Right renal cortex interstitium (tissue), 3 donors: ENCODE results near the gene C1QTNF4. TPM values are rescaled to one million over a fixed set of nuclear protein-coding genes. Genes with fewer than 3 reads are reported as not detected.

ENCODE experiments used
- DNase-seq, 3 donors: peaks; one replicate each; pipeline ENCODE4 v3.0.0-alpha.2; 2013; ENCODE audit warnings: low read depth in 3 of 3, low spot score in 2 of 3
- polyA plus RNA-seq, 3 donors: library from polyadenylated mRNA; unstranded; fragments of 120-200 nt; gene quantifications; one replicate each; pipeline ENCODE4 v1.2.1, GENCODE V29; 2013; ENCODE audit not compliant: insufficient read length in 3 of 3

C1QTNF4 gene
- polyA plus RNA-seq, 3 donors: 4.5 to 6.3 (median 5.3) TPM

DNA sequence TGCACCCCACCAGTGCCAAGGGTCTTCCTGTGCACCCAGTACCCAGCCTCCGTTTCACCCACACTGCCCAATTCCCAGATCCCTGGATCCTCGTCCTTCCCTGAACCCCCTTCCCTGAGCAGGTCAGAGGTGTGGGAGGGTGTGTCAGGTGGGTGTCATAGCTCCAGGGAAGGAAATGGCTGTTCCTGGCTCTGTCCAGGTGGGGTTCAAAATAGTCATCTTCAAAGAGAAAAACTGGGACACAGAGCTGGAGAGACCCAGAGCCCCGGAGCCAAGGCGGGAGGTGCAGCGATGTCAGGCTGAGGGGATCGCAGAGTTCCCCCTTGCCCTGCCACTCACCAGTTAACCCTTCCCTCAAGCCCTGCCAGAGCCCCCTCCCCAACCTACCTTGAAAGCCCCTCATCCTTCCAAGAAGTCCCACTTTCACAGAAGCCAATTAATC, 698 bp downstream of the C1QTNF4 start:
- no peak for DNase-seq

- no peak for DNase-seq
These were observed 1.2 kb downstream of the C1QTNF4 start for GRCh38 chr11:47592970-47593369.

DNA sequence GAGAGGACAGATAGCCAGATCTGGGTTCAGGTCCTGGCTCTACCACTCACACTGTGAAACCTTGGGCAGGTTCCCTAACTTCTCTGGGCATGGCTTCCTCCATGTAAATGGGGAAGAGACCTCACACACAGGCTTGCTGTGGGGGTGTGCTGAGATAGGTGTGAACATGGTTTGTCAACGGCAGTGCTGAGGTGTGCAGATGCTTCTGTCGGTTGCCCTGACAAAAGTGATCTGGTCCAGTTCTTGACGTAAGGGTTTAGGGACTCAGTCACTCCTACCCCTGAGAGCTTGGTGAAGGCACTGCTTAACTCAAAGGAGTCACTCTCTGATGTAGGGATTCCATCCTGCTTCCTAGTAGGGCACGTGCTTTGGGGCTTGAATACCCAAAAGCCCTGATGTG, 2.0 kb downstream of the C1QTNF4 start:
- no peak for DNase-seq

- DNase-seq: no peak
These were observed 2.4 kb downstream of the C1QTNF4 start for GRCh38 chr11:47591764-47592163.

- no peak for DNase-seq
These were observed 4.0 kb downstream of the C1QTNF4 start for GRCh38 chr11:47589977-47590861.

- DNase-seq: no peak
These were observed 4.6 kb downstream of the C1QTNF4 start for GRCh38 chr11:47589584-47589976.

DNA sequence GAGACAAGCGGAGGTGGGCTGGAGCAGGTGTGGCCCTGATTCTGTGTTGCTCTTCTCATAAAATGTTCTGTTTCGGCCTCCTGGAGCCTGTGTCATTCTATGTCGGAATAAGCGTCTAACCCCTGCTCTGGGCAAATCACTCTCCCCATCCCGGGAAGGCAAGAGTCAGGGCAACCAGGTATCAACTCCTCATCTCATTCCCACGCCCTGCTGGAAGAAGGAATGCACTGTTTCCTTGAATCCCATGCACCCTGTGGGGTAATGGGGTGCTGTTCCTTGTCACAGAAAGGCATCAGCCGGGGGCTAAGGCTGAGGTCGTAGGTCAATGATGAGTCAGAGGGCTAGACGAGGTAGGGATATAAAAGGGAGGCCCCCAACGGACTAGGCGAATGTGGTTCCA, 5.1 kb downstream of the C1QTNF4 start:
- DNase-seq: no peak

DNA sequence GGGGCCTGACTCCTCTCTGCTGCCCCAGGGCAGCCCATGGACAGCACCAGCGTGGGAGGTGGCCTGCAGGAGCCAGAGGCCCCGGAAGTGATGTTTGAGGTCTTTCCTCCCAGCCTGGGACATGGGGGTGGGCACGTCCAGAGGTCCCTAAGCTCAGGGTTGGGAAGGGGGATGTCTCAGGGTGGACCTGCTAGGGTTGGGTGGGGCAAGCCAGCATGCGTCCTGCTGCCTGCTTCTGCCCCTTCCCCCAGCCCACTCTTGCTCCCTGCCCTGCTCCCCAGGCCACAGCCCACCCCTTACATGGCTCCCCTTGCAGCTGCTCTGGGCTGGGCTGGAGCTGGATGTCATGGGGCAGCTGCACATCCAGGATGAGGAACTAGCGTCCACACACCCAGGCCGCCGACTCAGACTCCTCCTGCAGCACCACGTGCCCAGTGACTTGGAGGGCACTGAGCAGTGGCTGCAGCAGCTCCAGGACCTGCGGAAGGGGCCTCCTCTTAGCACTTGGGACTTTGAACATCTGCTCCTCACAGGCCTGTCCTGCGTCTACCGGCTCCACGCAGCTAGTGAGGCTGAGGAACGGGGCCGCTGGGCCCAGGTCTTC, 6.4 kb downstream of the C1QTNF4 start:
- no peak for DNase-seq

DNA sequence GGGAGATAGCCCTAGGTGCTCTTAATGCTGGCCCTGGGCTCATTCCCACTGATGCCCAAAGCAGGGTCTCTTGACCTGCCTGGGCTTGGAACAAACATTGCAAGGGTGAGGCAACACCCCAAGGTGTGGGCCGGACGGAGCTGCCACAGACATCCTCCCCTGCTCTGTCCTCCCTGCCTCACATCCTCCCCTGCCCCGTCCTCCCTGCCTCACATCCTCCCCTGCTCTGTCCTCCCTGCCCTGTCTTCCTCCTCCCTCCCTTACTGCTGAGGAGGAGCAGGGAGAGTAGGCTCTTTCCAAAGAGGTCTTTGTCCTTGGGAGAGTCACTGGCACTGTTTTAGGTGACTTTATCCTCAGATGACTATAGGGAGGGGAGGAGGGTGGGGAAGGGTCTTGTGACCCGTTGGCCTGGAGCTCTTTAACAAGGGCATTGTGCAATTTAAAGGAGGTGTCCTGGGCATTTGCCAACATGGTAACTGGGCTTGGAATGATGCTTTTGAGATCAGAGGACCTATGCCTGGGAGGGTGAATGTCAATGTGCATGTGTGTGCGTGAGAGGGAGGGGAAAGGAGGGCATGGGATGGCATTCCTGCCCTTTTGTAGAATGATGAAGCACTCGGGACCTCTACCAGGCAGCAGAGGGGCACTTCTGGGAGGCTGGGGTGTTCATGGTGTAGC, 7.0 kb downstream of the C1QTNF4 start:
- DNase-seq: no peak

GRCh38 chr11:47586098-47586855, 7.9 kb downstream of the C1QTNF4 start, which contains the start of gene FAM180B:
FAM180B (plus strand) TSS chr11:47586678; CDS start chr11:47586769, 91 bp downstream.
- DNase-seq: no peak

DNA sequence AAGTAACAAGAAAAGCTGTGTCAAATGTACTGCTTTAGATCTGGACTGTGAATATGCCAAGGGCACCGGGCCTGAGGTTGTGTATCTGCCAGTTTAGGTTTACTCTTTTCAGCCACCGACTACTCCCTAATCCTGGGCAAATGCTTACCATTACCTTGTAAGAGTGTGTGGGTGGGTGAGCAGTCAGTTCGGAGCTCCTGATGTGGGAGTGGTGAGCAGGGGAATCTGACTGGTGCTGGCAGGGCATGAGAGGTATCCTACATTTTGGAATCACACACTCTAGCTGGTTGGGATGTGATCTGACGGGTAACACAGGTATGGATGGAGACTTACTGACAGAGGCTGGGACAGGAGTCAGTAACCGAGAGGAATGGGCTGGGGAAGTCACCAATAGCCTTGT, 10.4 kb downstream of the C1QTNF4 start:
- no peak for DNase-seq

DNA sequence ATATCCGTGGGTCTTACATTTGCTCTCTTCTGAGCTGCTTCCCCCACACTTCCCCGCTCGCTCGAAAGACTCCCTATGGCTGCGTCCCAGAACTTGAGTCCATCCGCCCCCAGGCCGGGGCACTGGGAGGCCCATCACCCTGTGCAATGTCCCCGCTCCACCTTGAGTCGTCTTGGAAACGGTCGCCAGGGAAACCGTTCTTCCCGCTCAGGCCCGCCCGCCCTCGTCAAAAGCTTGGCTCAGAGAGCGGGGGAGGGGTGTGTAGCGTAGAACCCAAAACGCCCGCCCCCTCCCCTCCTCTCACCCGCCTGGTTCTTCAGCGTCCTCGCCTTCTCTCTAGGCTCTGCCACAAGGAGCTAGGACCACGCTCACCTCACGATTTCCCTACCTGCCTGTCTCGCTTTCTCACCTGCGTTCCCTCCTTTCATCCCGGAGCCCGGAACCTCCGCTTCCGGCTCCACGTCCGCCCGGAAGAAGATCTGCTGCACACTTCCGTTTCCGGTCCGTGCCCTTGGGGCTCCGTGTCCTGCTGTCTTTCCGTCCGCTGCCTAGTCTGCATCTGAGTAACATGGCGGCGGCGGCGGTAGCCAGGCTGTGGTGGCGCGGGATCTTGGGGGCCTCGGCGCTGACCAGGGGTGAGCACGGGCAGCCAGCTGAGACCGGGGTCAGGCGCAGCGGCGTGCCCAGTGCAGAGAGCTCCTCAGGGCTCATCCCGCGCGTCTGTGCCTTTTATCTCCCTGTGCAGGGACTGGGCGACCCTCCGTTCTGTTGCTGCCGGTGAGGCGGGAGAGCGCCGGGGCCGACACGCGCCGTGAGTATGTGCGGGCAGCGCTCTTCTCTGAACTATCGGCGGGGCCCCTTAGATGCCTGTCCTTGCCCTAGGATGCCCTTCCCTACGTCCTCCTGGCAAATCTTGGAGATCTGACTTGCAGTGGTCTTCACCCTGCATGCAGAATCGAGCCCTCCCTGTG, 15.4 kb downstream of the C1QTNF4 start, which contains the start of the genes KBTBD4 and NDUFS3:
TSS of gene KBTBD4 (minus strand) at position 447 of the 971 bp plus-strand sequence. CDS start at position 428, 19 bp downstream.
TSS of gene NDUFS3 (plus strand) at position 551 of the 971 bp plus-strand sequence. CDS start at position 569, 18 bp downstream.
- peak; percentile 87 to 92 (median 89) for DNase-seq

DNA sequence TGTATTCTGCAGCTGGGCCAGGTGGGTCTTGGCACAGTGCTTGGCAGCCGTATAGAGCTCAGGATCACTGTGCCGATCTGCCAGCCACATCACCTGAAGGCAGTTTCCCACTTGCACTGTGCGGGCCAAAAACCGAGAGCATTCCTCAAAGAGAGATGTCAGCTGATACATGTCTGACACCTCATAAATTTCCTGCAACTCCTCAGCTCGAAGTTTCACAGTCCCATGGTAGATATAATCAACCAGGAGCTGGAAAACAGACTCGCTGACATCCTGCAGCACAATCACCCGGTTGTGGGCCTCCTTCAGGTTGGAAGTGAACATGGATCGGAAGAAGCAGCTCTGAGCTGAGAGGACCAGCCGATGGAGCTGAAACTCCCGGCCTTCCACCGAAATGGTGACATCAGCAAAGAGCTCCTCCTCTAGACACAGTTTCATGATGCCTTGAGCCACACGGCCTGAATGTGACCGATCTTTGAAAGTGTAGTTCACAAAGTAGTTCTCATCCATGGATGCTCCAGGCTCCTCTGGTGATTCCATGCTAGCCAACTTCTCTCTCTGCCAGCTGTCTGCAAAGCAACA, 16.7 kb downstream of the C1QTNF4 start:
- no peak for DNase-seq

- DNase-seq: no peak
These were observed 20.9 kb downstream of the C1QTNF4 start for GRCh38 chr11:47573321-47573720.

DNA sequence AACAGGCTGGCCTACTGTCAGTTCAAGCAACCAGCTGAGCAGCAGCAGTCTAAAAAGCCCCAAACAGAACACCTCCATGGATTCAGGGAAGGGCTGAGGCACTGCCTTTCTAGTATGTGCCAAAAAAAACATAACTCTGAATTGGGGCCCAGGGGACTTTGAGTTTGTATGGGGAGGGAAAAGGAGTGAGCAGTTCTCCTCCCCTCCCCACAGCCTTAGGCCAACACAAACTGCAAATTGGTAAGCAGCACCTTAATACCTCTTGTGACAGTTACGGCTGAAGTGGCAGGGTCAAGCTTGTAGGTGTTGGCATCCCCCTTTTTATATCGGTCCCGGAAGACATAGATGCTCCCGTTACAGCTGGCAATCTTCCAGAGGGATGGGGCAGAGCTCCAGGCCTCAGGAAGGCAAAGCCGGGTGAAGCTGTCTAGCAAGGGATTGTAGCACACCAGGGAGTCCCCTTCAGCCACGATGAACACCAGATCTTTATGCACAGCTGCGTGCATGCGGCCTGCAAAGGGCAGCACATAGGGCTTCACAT, 21.4 kb downstream of the C1QTNF4 start:
- DNase-seq: no peak

- DNase-seq: no peak
These were observed 22.3 kb downstream of the C1QTNF4 start for GRCh38 chr11:47571895-47572294.

DNA sequence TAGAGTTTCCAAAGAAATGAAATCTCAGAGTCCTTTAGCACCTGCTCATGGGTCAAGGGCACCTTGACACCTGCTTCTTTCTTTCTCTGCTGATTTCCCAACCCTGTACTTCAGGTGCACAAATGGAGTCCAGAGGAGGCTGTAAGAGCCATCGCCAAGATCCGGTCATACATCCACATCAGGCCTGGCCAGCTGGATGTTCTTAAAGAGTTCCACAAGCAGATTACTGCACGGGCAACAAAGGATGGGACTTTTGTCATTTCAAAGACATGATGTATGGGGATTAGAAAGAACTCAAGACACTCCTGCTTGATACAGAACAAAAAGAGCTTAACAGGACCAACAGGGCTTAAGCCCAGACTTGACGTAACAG, 22.9 kb downstream of the C1QTNF4 start:
- no peak for DNase-seq

- DNase-seq: no peak
These were observed 23.4 kb downstream of the C1QTNF4 start for GRCh38 chr11:47570651-47571356.
